GM23338 (cell line): Measurements from ENCODE around the gene PA2G4.

Source experiments
- CREB1 ChIP-seq: fragments of 250-450 bp; sonication (Bioruptor Pico); IDR thresholded peaks from 2 replicates; pipeline ENCODE4 v1.5.0; 2020; ENCODE audit warnings: low read depth, mild to moderate bottlenecking, moderate library complexity
- CTCF ChIP-seq, 2 experiments: fragments of 200-600 bp in 1 of 2; sonication (generic) in 1 of 2; conservative IDR thresholded peaks; 2 replicates each; pipeline versions ENCODE4 v1.5.1 to v1.6.1; 2016 to 2017; ENCODE audit warnings: antibody characterized with exemption in 2 of 2, low read depth in 2 of 2, mild to moderate bottlenecking in 2 of 2, moderate library complexity in 1 of 2
- ETS1 ChIP-seq: IDR thresholded peaks from 2 replicates; pipeline ENCODE4 v1.6.1; 2016; ENCODE audit warnings: antibody characterized with exemption
- EZH2 ChIP-seq: fragments of 200-600 bp; sonication (generic); IDR thresholded peaks from one replicate; pipeline ENCODE4 v1.8.0; 2017; ENCODE audit warnings: antibody characterized with exemption, mild to moderate bottlenecking, low read depth; ENCODE audit not compliant: unreplicated experiment
- EZH2phosphoT487 ChIP-seq: fragments of 200-600 bp; sonication (generic); IDR thresholded peaks from one replicate; pipeline ENCODE4 v1.8.1; 2018; ENCODE audit warnings: antibody characterized with exemption; ENCODE audit not compliant: unreplicated experiment
- NANOG ChIP-seq: IDR thresholded peaks from 2 replicates; pipeline ENCODE4 v1.6.1; 2016; ENCODE audit warnings: antibody characterized with exemption, borderline replicate concordance
- POLR2AphosphoS5 ChIP-seq: IDR thresholded peaks from 2 replicates; pipeline ENCODE4 v1.6.1; 2016; ENCODE audit warnings: antibody characterized with exemption, low read depth
- REST ChIP-seq: IDR thresholded peaks from one replicate; pipeline ENCODE4 v1.6.1; 2018; ENCODE audit warnings: antibody characterized with exemption; ENCODE audit not compliant: unreplicated experiment
- STAT1 ChIP-seq: IDR thresholded peaks from one replicate; pipeline ENCODE4 v1.6.1; 2016; ENCODE audit warnings: antibody characterized with exemption; ENCODE audit not compliant: unreplicated experiment
- ZNF114 ChIP-seq: fragments of 250-450 bp; sonication (Bioruptor Pico); IDR thresholded peaks from 2 replicates; pipeline ENCODE4 v1.5.0; 2020; ENCODE audit warnings: mild to moderate bottlenecking, moderate library complexity
- ZNF331 ChIP-seq: fragments of 250-450 bp; sonication (Bioruptor Pico); IDR thresholded peaks from 2 replicates; pipeline ENCODE4 v1.5.0; 2020; ENCODE audit warnings: low read depth, mild to moderate bottlenecking, moderate library complexity
- TF ChIP-seq, protein P1 (sequence below): fragments of 250-450 bp; sonication (Bioruptor Pico); IDR thresholded peaks from 2 replicates; pipeline ENCODE4 v1.5.0; 2020; ENCODE audit warnings: mild to moderate bottlenecking, moderate library complexity

GRCh38 chr12:56141946-56142784 is 37.8 kb downstream of the PA2G4 start:
- TF ChIP-seq CTCF (conservative IDR thresholded peaks at IDR 0.05; ENCODE audit: low read depth in 2 of 2) (no peak), POLR2AphosphoS5 (no peak), ZNF114 (CRISPR knock-in tag) (no peak), EZH2 (no peak), CREB1 (no peak), EZH2phosphoT487 (no peak), REST (no peak), NANOG (no peak), ZNF331 (CRISPR knock-in tag) (no peak), ETS1 (no peak), STAT1 (no peak)
- TF ChIP-seq, protein P1, sequence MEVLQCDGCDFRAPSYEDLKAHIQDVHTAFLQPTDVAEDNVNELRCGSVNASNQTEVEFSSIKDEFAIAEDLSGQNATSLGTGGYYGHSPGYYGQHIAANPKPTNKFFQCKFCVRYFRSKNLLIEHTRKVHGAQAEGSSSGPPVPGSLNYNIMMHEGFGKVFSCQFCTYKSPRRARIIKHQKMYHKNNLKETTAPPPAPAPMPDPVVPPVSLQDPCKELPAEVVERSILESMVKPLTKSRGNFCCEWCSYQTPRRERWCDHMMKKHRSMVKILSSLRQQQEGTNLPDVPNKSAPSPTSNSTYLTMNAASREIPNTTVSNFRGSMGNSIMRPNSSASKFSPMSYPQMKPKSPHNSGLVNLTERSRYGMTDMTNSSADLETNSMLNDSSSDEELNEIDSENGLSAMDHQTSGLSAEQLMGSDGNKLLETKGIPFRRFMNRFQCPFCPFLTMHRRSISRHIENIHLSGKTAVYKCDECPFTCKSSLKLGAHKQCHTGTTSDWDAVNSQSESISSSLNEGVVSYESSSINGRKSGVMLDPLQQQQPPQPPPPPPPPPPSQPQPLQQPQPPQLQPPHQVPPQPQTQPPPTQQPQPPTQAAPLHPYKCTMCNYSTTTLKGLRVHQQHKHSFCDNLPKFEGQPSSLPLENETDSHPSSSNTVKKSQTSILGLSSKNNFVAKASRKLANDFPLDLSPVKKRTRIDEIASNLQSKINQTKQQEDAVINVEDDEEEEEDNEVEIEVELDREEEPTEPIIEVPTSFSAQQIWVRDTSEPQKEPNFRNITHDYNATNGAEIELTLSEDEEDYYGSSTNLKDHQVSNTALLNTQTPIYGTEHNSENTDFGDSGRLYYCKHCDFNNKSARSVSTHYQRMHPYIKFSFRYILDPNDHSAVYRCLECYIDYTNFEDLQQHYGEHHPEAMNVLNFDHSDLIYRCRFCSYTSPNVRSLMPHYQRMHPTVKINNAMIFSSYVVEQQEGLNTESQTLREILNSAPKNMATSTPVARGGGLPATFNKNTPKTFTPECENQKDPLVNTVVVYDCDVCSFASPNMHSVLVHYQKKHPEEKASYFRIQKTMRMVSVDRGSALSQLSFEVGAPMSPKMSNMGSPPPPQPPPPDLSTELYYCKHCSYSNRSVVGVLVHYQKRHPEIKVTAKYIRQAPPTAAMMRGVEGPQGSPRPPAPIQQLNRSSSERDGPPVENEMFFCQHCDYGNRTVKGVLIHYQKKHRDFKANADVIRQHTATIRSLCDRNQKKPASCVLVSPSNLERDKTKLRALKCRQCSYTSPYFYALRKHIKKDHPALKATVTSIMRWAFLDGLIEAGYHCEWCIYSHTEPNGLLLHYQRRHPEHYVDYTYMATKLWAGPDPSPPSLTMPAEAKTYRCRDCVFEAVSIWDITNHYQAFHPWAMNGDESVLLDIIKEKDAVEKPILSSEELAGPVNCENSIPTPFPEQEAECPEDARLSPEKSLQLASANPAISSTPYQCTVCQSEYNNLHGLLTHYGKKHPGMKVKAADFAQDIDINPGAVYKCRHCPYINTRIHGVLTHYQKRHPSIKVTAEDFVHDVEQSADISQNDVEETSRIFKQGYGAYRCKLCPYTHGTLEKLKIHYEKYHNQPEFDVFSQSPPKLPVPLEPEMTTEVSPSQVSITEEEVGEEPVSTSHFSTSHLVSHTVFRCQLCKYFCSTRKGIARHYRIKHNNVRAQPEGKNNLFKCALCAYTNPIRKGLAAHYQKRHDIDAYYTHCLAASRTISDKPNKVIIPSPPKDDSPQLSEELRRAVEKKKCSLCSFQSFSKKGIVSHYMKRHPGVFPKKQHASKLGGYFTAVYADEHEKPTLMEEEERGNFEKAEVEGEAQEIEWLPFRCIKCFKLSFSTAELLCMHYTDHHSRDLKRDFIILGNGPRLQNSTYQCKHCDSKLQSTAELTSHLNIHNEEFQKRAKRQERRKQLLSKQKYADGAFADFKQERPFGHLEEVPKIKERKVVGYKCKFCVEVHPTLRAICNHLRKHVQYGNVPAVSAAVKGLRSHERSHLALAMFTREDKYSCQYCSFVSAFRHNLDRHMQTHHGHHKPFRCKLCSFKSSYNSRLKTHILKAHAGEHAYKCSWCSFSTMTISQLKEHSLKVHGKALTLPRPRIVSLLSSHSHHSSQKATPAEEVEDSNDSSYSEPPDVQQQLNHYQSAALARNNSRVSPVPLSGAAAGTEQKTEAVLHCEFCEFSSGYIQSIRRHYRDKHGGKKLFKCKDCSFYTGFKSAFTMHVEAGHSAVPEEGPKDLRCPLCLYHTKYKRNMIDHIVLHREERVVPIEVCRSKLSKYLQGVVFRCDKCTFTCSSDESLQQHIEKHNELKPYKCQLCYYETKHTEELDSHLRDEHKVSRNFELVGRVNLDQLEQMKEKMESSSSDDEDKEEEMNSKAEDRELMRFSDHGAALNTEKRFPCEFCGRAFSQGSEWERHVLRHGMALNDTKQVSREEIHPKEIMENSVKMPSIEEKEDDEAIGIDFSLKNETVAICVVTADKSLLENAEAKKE (CRISPR knock-in tag), result no peak
